Right atrium auricular region (tissue), 2 donors: ENCODE measurements around the gene MIDN. TPM values are rescaled to one million over a fixed set of nuclear protein-coding genes. Genes with fewer than 3 reads are reported as not detected.

Experiments used
- DNase-seq: peaks from one replicate; pipeline ENCODE4 v3.0.0-alpha.2; 2019; ENCODE audit warnings: low spot score
- H3K27ac ChIP-seq, 2 donors: fragments of 200-600 bp; sonication (generic); 1 replicate in 1 of 2; 2 replicates in 1 of 2; pipeline ENCODE4 v1.5.1; 2016 to 2019
- H3K27me3 ChIP-seq, 2 donors: fragments of 200-600 bp; sonication (generic); one replicate each; pipeline versions ENCODE4 v1.5.1 to v1.6.0; 2017 to 2019
- H3K36me3 ChIP-seq: fragments of 200-600 bp; sonication (generic); one replicate; pipeline ENCODE4 v1.5.1; 2016
- H3K4me1 ChIP-seq, 2 donors: fragments of 200-600 bp; sonication (generic); one replicate each; pipeline versions ENCODE4 v1.5.1 to v1.6.0; 2017 to 2019
- H3K4me3 ChIP-seq, 2 donors: fragments of 200-600 bp; sonication (generic); 1 replicate in 1 of 2; 2 replicates in 1 of 2; pipeline ENCODE4 v1.5.1; 2017 to 2019; ENCODE audit warnings: mild to moderate bottlenecking in 1 of 2, moderate library complexity in 1 of 2
- H3K9me3 ChIP-seq, 2 donors: fragments of 200-600 bp; sonication (generic); one replicate each; pipeline ENCODE4 v1.5.1; 2019
- CTCF ChIP-seq, 2 donors: fragments of 200-600 bp; sonication (generic); IDR thresholded peaks; one replicate each; pipeline ENCODE4 v1.5.1; 2019; ENCODE audit warnings: antibody characterized with exemption in 2 of 2
- total RNA-seq, 2 donors: library from RNA; depleted of rRNA; stranded (reverse); fragments of >200 nt; gene quantifications; one replicate each; pipeline ENCODE4 v1.1.0, GENCODE V29; 2016

The MIDN gene
- total RNA-seq, 2 donors from 2014 or later: 42.1 to 42.2 TPM

GRCh38 chr19:1247748-1248138 lies 640 bp upstream of the MIDN start:
- Histone ChIP-seq H3K4me3 (peak overlapping the region; percentile 81 to 82), H3K4me1 (peaks cover 0 to 75% of the 10 kb centered on the region in 2 donors), H3K27me3 (no peaks in the 10 kb centered on the region), H3K9me3 (no peaks in the 10 kb centered on the region), H3K36me3 (peaks cover 22% of the 10 kb centered on the region), H3K27ac (peak overlapping the region; percentile 99)
- no peak for TF ChIP-seq CTCF (IDR thresholded peaks at IDR 0.05)
- no peak for DNase-seq

DNA sequence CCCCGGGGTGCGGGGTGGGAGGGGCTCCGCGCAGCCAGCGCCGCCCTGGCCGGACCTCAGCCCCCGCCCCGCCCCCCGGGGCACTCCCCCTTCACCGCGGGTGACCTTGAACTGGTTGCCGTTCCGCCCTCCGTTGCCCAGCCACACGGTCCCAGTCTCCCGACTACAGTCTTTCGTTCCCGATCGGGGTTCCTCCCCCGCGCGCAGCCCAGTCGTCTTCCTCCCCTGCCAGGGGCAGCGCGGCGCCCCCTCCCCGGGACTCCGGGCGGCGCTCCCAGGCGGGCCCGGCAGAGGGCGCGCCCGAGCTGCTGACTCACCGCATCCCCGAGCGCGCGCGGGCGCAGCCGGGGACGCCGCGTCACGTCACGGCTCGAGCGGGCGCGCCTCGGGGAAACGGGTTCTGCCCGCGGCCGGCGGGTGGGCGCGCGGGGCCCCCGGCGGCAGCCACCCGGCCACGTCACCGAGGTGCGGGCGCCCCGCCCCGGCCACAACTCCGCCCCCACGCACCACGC lies 459 bp downstream of the MIDN start:
- TF ChIP-seq CTCF (IDR thresholded peaks at IDR 0.05): peak; percentile 88 to 97

GRCh38 chr19:1249298-1249989 lies 1.1 kb downstream of the MIDN start:
- Histone ChIP-seq H3K9me3 (no peaks in the 10 kb centered on the region), H3K4me3 (peak overlapping the region; percentile 81 to 82), H3K4me1 (peaks cover 0 to 75% of the 10 kb centered on the region in 2 donors), H3K27me3 (no peaks in the 10 kb centered on the region), H3K36me3 (peaks cover 31% of the 10 kb centered on the region), H3K27ac (peak overlapping the region; percentile 99 to 100)
- no peak for TF ChIP-seq CTCF (IDR thresholded peaks at IDR 0.05)
- DNase-seq: peak; percentile 96

More for the DNA sequence above, 459 bp downstream of the MIDN start:
- Histone ChIP-seq H3K4me3 (peak overlapping the region; percentile 81 to 82), H3K36me3 (peaks cover 25% of the 10 kb centered on the region), H3K4me1 (peaks cover 0 to 75% of the 10 kb centered on the region in 2 donors), H3K27me3 (no peaks in the 10 kb centered on the region), H3K27ac (peak overlapping the region; percentile 99), H3K9me3 (no peaks in the 10 kb centered on the region)
- DNase-seq: no peak

- H3K36me3 ChIP-seq: peaks cover 34% of the 10 kb centered on the region
- peak overlapping the region; percentile 97 to 100 for H3K27ac ChIP-seq
- DNase-seq: no peak
- TF ChIP-seq CTCF (IDR thresholded peaks at IDR 0.05): no peak
- H3K9me3 ChIP-seq: no peaks in the 10 kb centered on the region
- no peaks in the 10 kb centered on the region for H3K27me3 ChIP-seq
- H3K4me3 ChIP-seq: peak overlapping the region; percentile 81 to 82
- H3K4me1 ChIP-seq: peaks cover 0 to 75% of the 10 kb centered on the region in 2 donors
These were observed 1.6 kb downstream of the MIDN start for GRCh38 chr19:1249990-1250436.

- H3K4me3 ChIP-seq: peak overlapping the region; percentile 81 to 82
- H3K27me3 ChIP-seq: no peaks in the 10 kb centered on the region
- peak overlapping the region; percentile 97 to 100 for H3K27ac ChIP-seq
- H3K9me3 ChIP-seq: no peaks in the 10 kb centered on the region
- no peak for DNase-seq
- TF ChIP-seq CTCF (IDR thresholded peaks at IDR 0.05): no peak
- peaks cover 0 to 75% of the 10 kb centered on the region in 2 donors for H3K4me1 ChIP-seq
- H3K36me3 ChIP-seq: peaks cover 40% of the 10 kb centered on the region
These were observed 2.3 kb downstream of the MIDN start for GRCh38 chr19:1250437-1251260.
